ENCODE measurements around the gene UROC1.

The UROC1 gene

GRCh38 chr3:126494970-126495230, 22.7 kb downstream of the UROC1 start:
- DNase-seq (ENCODE audit: low spot score), result no peak

- DNase-seq (ENCODE audit: low spot score), result no peak
Observed at GRCh38 chr3:126494204-126494969, 23.2 kb downstream of the UROC1 start.

- no peak for DNase-seq (ENCODE audit: low spot score)
Observed at GRCh38 chr3:126493739-126494138, 23.8 kb downstream of the UROC1 start.

GRCh38 chr3:126493051-126493450, 24.5 kb downstream of the UROC1 start:
- no peak for DNase-seq (ENCODE audit: low spot score)

GRCh38 chr3:126491221-126492013, 26.2 kb downstream of the UROC1 start:
- no peak for DNase-seq (ENCODE audit: low spot score)

- DNase-seq (ENCODE audit: low spot score), result no peak
Observed at GRCh38 chr3:126490619-126491018, 27.0 kb downstream of the UROC1 start.

GRCh38 chr3:126488886-126489569, 28.5 kb downstream of the UROC1 start:
- DNase-seq (ENCODE audit: low spot score), result no peak

- DNase-seq (ENCODE audit: low spot score), result no peak
Observed at GRCh38 chr3:126488185-126488584, 29.4 kb downstream of the UROC1 start.

- peak; percentile 50 for DNase-seq (ENCODE audit: low spot score)
Observed at GRCh38 chr3:126487151-126487771, 30.3 kb downstream of the UROC1 start.

- no peak for DNase-seq (ENCODE audit: low spot score)
Observed at GRCh38 chr3:126486360-126486847, 31.2 kb downstream of the UROC1 start.

- DNase-seq (ENCODE audit: low spot score), result no peak
Observed at GRCh38 chr3:126485956-126486355, 31.6 kb downstream of the UROC1 start.

GRCh38 chr3:126485176-126485897, 32.2 kb downstream of the UROC1 start:
- no peak for DNase-seq (ENCODE audit: low spot score)

GRCh38 chr3:126484662-126485061, 32.9 kb downstream of the UROC1 start:
- DNase-seq (ENCODE audit: low spot score), result no peak

- DNase-seq (ENCODE audit: low spot score), result no peak
Observed at GRCh38 chr3:126484148-126484547, 33.4 kb downstream of the UROC1 start.

- no peak for DNase-seq (ENCODE audit: low spot score)
Observed at GRCh38 chr3:126483321-126483761, 34.2 kb downstream of the UROC1 start.

GRCh38 chr3:126482503-126483255, 34.9 kb downstream of the UROC1 start:
- DNase-seq (ENCODE audit: low spot score), result no peak

GRCh38 chr3:126481808-126482502, 35.6 kb downstream of the UROC1 start:
- DNase-seq (ENCODE audit: low spot score), result no peak

GRCh38 chr3:126480861-126481260, 36.7 kb downstream of the UROC1 start:
- no peak for DNase-seq (ENCODE audit: low spot score)

GRCh38 chr3:126480206-126480605, 37.4 kb downstream of the UROC1 start:
- DNase-seq (ENCODE audit: low spot score), result no peak

- DNase-seq (ENCODE audit: low spot score), result no peak
Observed at GRCh38 chr3:126479642-126480041, 37.9 kb downstream of the UROC1 start.

Measured in SW480 (cell line).